Natural killer cell (primary cell): ENCODE data around the gene GNAI2. TPM values are rescaled to one million over a fixed set of nuclear protein-coding genes. Genes with fewer than 3 reads are reported as not detected.

Source experiments
- ATAC-seq, 3 donors: fragments of 150-1000 bp in 2 of 3; fragments of 200-7000 bp in 1 of 3; cut with Tn5 transposase; 1 replicate in 1 of 3; 2 replicates in 2 of 3; pipeline ENCODE4 v1.10.0; 2021; ENCODE audit warnings: mild to moderate bottlenecking in 2 of 3, moderate library complexity in 2 of 3
- DNase-seq, 2 donors: peaks; one replicate each; pipeline versions ENCODE4 v3.0.0 to v3.0.0-alpha.2; 2013 to 2021; ENCODE audit warnings: mixed read lengths in 1 of 2
- H3K27ac ChIP-seq: one replicate; pipeline ENCODE4 v1.5.1; 2013; ENCODE audit warnings: mild to moderate bottlenecking, low read length
- H3K27me3 ChIP-seq: one replicate; pipeline ENCODE4 v1.6.1; 2013; ENCODE audit warnings: low read length; ENCODE audit not compliant: control insufficient read depth, insufficient read depth
- H3K36me3 ChIP-seq: one replicate; pipeline ENCODE4 v1.6.1; 2013; ENCODE audit warnings: low read length; ENCODE audit not compliant: control insufficient read depth, insufficient read depth
- H3K4me1 ChIP-seq: one replicate; pipeline ENCODE4 v1.6.1; 2013; ENCODE audit warnings: low read length; ENCODE audit not compliant: control insufficient read depth, insufficient read depth
- H3K4me3 ChIP-seq: one replicate; pipeline ENCODE4 v1.5.1; 2013; ENCODE audit warnings: low read length
- H3K9me3 ChIP-seq: one replicate; pipeline ENCODE4 v1.6.1; 2013; ENCODE audit warnings: low read length; ENCODE audit not compliant: control insufficient read depth, insufficient read depth
- H3K27ac Mint-ChIP-seq, 2 donors: one replicate each; pipeline ENCODE4 v1.8.0; 2022; ENCODE audit warnings: mild to moderate bottlenecking in 2 of 2, mixed read lengths in 2 of 2, moderate library complexity in 1 of 2
- H3K27me3 Mint-ChIP-seq, 2 donors: one replicate each; pipeline ENCODE4 v1.8.0; 2022; ENCODE audit warnings: low read depth in 2 of 2, mixed read lengths in 2 of 2
- H3K36me3 Mint-ChIP-seq: one replicate; pipeline ENCODE4 v1.8.0; 2022; ENCODE audit warnings: mixed read lengths
- H3K4me1 Mint-ChIP-seq, 2 donors: one replicate each; pipeline ENCODE4 v1.8.0; 2022; ENCODE audit warnings: mixed read lengths in 2 of 2
- H3K4me3 Mint-ChIP-seq: one replicate; pipeline ENCODE4 v1.8.0; 2022; ENCODE audit warnings: mild to moderate bottlenecking, moderate library complexity, mixed read lengths
- H3K9me3 Mint-ChIP-seq, 2 donors: one replicate each; pipeline ENCODE4 v1.8.0; 2022; ENCODE audit warnings: mixed read lengths in 2 of 2
- WGBS: methylation state at CpG from one replicate; pipeline ENCODE4 v1.1.7; 2013; ENCODE audit warnings: missing lambda C conversion rate; ENCODE audit not compliant: insufficient coverage; 5-methylcytosine and 5-hydroxymethylcytosine counted together
- intact Hi-C: fragments of 100-400 bp; cut with micrococcal nuclease; formaldehyde crosslinking; loops from one replicate; pipeline ENCODE4 v1.14.2; 2022
- total RNA-seq, 4 donors: library from RNA; stranded (reverse); fragments of 120-200 nt in 1 of 4; gene quantifications; one replicate each; pipeline versions ENCODE4 v1.2.3 to v1.2.4, GENCODE V29; 2013 to 2022
- TF ChIP-seq, protein P1 (sequence below): fragments of 200-600 bp; IDR thresholded peaks from one replicate; pipeline ENCODE4 v1.8.0; 2022; ENCODE audit warnings: antibody characterized with exemption

GNAI2 gene
- total RNA-seq, 3 donors from 2014 or later (not counting 1 experiment from before 2014, with no cell fraction given), result 428 to 467 (median 447) TPM

DNA sequence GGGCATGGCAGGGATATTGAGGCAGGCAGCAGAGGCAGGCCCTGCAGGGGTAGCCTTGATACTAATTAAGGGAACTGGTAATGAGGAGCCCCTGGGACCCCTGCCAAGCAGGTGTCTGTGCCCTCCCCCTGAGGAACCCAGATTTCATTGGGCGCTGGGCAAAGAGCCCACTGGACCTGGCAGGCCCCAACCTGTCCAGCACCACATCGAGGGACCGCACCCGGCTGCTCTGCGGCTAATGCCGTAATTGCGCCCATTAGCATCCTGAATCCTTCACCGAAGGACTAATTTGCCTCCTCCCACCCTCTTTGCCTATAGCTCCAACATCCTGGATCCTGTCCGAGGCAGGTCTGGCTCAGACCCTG lies 19.2 kb downstream of the GNAI2 start:
- ATAC-seq (no peak), DNase-seq (no peak)
- Histone ChIP-seq H3K27ac (no peak overlapping the region), H3K36me3 (peaks cover 71% of the 10 kb centered on the region), H3K9me3 (no peaks in the 10 kb centered on the region), H3K4me3 (no peak overlapping the region), H3K4me1 (peaks cover 55% of the 10 kb centered on the region), H3K27me3 (no peaks in the 10 kb centered on the region)
- Mint-ChIP-seq H3K27ac (peak overlapping the region in 1 of 2 donors; percentile 77), H3K4me3 (no peak overlapping the region), H3K4me1 (peaks cover 18 to 51% of the 10 kb centered on the region in 2 donors), H3K36me3 (no peaks in the 10 kb centered on the region), H3K9me3 (no peaks in the 10 kb centered on the region), H3K27me3 (no peaks in the 10 kb centered on the region)
- intact Hi-C loops, result no loop called here
- TF ChIP-seq, protein P1, sequence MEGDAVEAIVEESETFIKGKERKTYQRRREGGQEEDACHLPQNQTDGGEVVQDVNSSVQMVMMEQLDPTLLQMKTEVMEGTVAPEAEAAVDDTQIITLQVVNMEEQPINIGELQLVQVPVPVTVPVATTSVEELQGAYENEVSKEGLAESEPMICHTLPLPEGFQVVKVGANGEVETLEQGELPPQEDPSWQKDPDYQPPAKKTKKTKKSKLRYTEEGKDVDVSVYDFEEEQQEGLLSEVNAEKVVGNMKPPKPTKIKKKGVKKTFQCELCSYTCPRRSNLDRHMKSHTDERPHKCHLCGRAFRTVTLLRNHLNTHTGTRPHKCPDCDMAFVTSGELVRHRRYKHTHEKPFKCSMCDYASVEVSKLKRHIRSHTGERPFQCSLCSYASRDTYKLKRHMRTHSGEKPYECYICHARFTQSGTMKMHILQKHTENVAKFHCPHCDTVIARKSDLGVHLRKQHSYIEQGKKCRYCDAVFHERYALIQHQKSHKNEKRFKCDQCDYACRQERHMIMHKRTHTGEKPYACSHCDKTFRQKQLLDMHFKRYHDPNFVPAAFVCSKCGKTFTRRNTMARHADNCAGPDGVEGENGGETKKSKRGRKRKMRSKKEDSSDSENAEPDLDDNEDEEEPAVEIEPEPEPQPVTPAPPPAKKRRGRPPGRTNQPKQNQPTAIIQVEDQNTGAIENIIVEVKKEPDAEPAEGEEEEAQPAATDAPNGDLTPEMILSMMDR, result no peak
- 98% methylated on average over 9 of the region's 9 CpGs for WGBS

GRCh38 chr3:50256978-50257890 lies 21.2 kb downstream of the GNAI2 start:
- H3K36me3 ChIP-seq, result peaks cover 62% of the 10 kb centered on the region
- no peaks in the 10 kb centered on the region for H3K9me3 Mint-ChIP-seq
- no peaks in the 10 kb centered on the region for H3K27me3 Mint-ChIP-seq
- H3K27ac ChIP-seq, result no peak overlapping the region
- H3K4me1 ChIP-seq, result peaks cover 46% of the 10 kb centered on the region
- H3K4me3 ChIP-seq, result no peak overlapping the region
- WGBS, result 96% methylated on average over 20 of the region's 20 CpGs
- no peaks in the 10 kb centered on the region for H3K36me3 Mint-ChIP-seq
- peak in 1 of 2 donors; percentile 55 for DNase-seq
- TF ChIP-seq, protein P1, result peak; percentile 30
- H3K4me1 Mint-ChIP-seq, result peaks cover 5 to 34% of the 10 kb centered on the region in 2 donors
- peak overlapping the region; percentile 39 to 50 for H3K27ac Mint-ChIP-seq
- no peak for ATAC-seq
- no peaks in the 10 kb centered on the region for H3K9me3 ChIP-seq
- no peaks in the 10 kb centered on the region for H3K27me3 ChIP-seq
- intact Hi-C loops, result no loop called here
- peak overlapping the region; percentile 2 for H3K4me3 Mint-ChIP-seq

GRCh38 chr3:50258029-50258680 lies 22.2 kb downstream of the GNAI2 start:
- Mint-ChIP-seq H3K4me1 (peaks cover 5 to 33% of the 10 kb centered on the region in 2 donors), H3K4me3 (peak overlapping the region; percentile 17), H3K27ac (peak overlapping the region; percentile 54 to 71), H3K27me3 (no peaks in the 10 kb centered on the region), H3K9me3 (no peaks in the 10 kb centered on the region), H3K36me3 (no peaks in the 10 kb centered on the region)
- TF ChIP-seq, protein P1, result no peak
- H3K4me3 ChIP-seq, result no peak overlapping the region
- H3K27ac ChIP-seq, result no peak overlapping the region
- H3K4me1 ChIP-seq, result peaks cover 37% of the 10 kb centered on the region
- H3K9me3 ChIP-seq, result no peaks in the 10 kb centered on the region
- ATAC-seq, result no peak
- WGBS, result 98% methylated on average over 10 of the region's 17 CpGs
- H3K36me3 ChIP-seq, result peaks cover 53% of the 10 kb centered on the region
- H3K27me3 ChIP-seq, result no peaks in the 10 kb centered on the region
- intact Hi-C loops, result no loop called here
- no peak for DNase-seq
